ENCODE data around the gene SOAT2.

SOAT2 gene

GRCh38 chr12:53074283-53074998 lies 28.8 kb upstream of the SOAT2 start:
- TF ChIP-seq CTCF (IDR thresholded peaks at IDR 0.05), result no peak

GRCh38 chr12:53074999-53075370 lies 28.3 kb upstream of the SOAT2 start:
- TF ChIP-seq CTCF (IDR thresholded peaks at IDR 0.05), result no peak

- TF ChIP-seq CTCF (IDR thresholded peaks at IDR 0.05), result no peak
Measured at GRCh38 chr12:53076461-53076860, 26.8 kb upstream of the SOAT2 start.

GRCh38 chr12:53077030-53077429 lies 26.3 kb upstream of the SOAT2 start:
- no peak for TF ChIP-seq CTCF (IDR thresholded peaks at IDR 0.05)

- no peak for TF ChIP-seq CTCF (IDR thresholded peaks at IDR 0.05)
Measured at GRCh38 chr12:53078425-53079225, 24.7 kb upstream of the SOAT2 start.

GRCh38 chr12:53079226-53080117 lies 23.8 kb upstream of the SOAT2 start, which contains the start of gene SPRYD3:
TSS of gene SPRYD3 (minus strand) at chr12:53079390. CDS start at chr12:53079333, 57 bp downstream.
- TF ChIP-seq CTCF (IDR thresholded peaks at IDR 0.05), result no peak

- no peak for TF ChIP-seq CTCF (IDR thresholded peaks at IDR 0.05)
Measured at GRCh38 chr12:53082637-53083175, 20.6 kb upstream of the SOAT2 start.
